Endothelial cell (in vitro differentiated cells): ENCODE data around the gene TPMT. TPM values are rescaled to one million over a fixed set of nuclear protein-coding genes. Genes with fewer than 3 reads are reported as not detected.

Experiments used
- DNase-seq: peaks from one replicate; pipeline ENCODE4 v3.0.0; 2021; ENCODE audit warnings: low spot score
- H3K27ac Mint-ChIP-seq: one replicate; pipeline ENCODE4 v1.8.0; 2021; ENCODE audit warnings: mixed read lengths, inconsistent platforms; ENCODE audit not compliant: unreplicated experiment
- H3K27me3 Mint-ChIP-seq: one replicate; pipeline ENCODE4 v1.8.0; 2021; ENCODE audit warnings: mild to moderate bottlenecking, moderate library complexity, mixed read lengths, inconsistent platforms; ENCODE audit not compliant: unreplicated experiment
- H3K36me3 Mint-ChIP-seq: one replicate; pipeline ENCODE4 v1.8.0; 2021; ENCODE audit warnings: mild to moderate bottlenecking, low read depth, mixed read lengths, inconsistent platforms; ENCODE audit not compliant: unreplicated experiment
- H3K4me1 Mint-ChIP-seq: one replicate; pipeline ENCODE4 v1.8.0; 2021; ENCODE audit warnings: mild to moderate bottlenecking, mixed read lengths, inconsistent platforms; ENCODE audit not compliant: unreplicated experiment
- H3K4me3 Mint-ChIP-seq: one replicate; pipeline ENCODE4 v1.8.0; 2021; ENCODE audit warnings: mild to moderate bottlenecking, mixed read lengths, inconsistent platforms; ENCODE audit not compliant: unreplicated experiment
- H3K9me3 Mint-ChIP-seq: one replicate; pipeline ENCODE4 v1.8.0; 2021; ENCODE audit warnings: mixed read lengths, inconsistent platforms; ENCODE audit not compliant: unreplicated experiment
- CTCF ChIP-seq: fragments of 200-600 bp; sonication (generic); IDR thresholded peaks from one replicate; pipeline ENCODE4 v1.5.0; 2021; ENCODE audit warnings: antibody characterized with exemption; ENCODE audit not compliant: unreplicated experiment
- total RNA-seq: library from RNA; stranded (reverse); fragmentation: NEBNext Ultra II Directional; extraction: Animal tissue kit (Norgen Biotek cat#: 25700); gene quantifications from one replicate; pipeline ENCODE4 v1.2.1, GENCODE V29; 2021; ENCODE audit not compliant: unreplicated experiment

TPMT gene
- total RNA-seq, 1 donor from 2014 or later: 13.7 TPM

- no peaks in the 10 kb centered on the region for H3K36me3 Mint-ChIP-seq
- no peak overlapping the region for H3K4me3 Mint-ChIP-seq
- no peak for TF ChIP-seq CTCF
- DNase-seq: no peak
- H3K27ac Mint-ChIP-seq: no peak overlapping the region
- H3K27me3 Mint-ChIP-seq: peaks cover 1% of the 10 kb centered on the region
- no peaks in the 10 kb centered on the region for H3K9me3 Mint-ChIP-seq
- no peaks in the 10 kb centered on the region for H3K4me1 Mint-ChIP-seq
These were observed 73.7 kb downstream of the TPMT start for GRCh38 chr6:18081025-18081668.

DNA sequence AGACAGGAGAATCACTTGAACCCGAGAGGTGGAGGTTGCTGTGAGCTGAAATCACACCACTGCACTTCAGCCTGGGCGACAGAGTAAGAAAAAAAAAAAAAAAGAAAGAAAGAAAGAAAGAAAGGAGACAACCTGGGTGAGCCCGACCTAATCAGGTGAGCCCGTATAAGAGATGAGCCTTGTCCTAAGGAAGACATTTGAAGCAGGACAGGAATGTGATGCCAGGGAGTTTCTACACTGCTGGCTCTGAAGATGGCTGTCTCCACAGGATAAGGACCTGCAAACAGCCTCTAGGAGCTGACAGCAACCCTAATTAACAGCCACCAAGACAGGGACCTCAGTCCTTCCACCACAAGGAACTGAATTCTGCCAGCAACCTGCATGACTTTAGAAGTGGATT, 74.3 kb downstream of the TPMT start:
- H3K27ac Mint-ChIP-seq: no peak overlapping the region
- TF ChIP-seq CTCF: no peak
- no peak overlapping the region for H3K4me3 Mint-ChIP-seq
- H3K9me3 Mint-ChIP-seq: no peaks in the 10 kb centered on the region
- no peaks in the 10 kb centered on the region for H3K36me3 Mint-ChIP-seq
- no peak for DNase-seq
- H3K4me1 Mint-ChIP-seq: no peaks in the 10 kb centered on the region
- H3K27me3 Mint-ChIP-seq: peaks cover 1% of the 10 kb centered on the region

DNA sequence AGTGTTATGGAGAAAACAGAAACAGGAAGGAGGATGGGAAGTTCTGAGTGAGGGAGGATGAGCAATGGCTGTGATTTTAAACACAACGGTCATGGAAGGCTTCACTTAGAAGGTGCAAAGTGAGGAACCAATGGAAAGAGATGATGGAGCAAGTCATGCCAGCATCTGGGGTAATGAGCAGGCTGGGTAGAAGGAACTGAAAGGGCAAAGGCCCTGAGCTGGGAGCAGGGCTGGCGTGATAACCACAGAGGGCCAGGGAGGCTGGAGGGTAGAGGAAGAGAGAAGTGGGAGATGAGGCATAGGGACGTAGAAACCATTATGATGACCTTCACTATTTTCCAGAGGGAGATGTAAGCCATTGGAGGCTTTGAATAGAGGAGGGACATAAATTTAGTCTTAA, 76.0 kb downstream of the TPMT start:
- no peaks in the 10 kb centered on the region for H3K4me1 Mint-ChIP-seq
- no peak overlapping the region for H3K27ac Mint-ChIP-seq
- no peak for DNase-seq
- no peak for TF ChIP-seq CTCF
- no peaks in the 10 kb centered on the region for H3K9me3 Mint-ChIP-seq
- peaks cover 1% of the 10 kb centered on the region for H3K27me3 Mint-ChIP-seq
- H3K4me3 Mint-ChIP-seq: no peak overlapping the region
- H3K36me3 Mint-ChIP-seq: no peaks in the 10 kb centered on the region

Other genes with a start within 250 kb of the TPMT start
- gene KIF13A, start 167.4 kb downstream of the TPMT start, total RNA-seq: 139 TPM
- gene NHLRC1, start 32.4 kb downstream of the TPMT start, total RNA-seq: 0.64 TPM
- 14.9 TPM for gene KDM1B, start 345 bp upstream of the TPMT start, total RNA-seq
- gene DEK, start 109.5 kb upstream of the TPMT start, total RNA-seq: 61.2 TPM
- gene RNF144B, start 232.3 kb upstream of the TPMT start, total RNA-seq: 23.2 TPM